ENCODE data around the gene PDZD2. TPM values are rescaled to one million over a fixed set of nuclear protein-coding genes. Genes with fewer than 3 reads are reported as not detected.

PDZD2 gene
- total RNA-seq, 1 donor from 2014 or later: 4.3 TPM

GRCh38 chr5:31711935-31712592 is 73.1 kb downstream of the PDZD2 start:
- Mint-ChIP-seq H3K27ac (no peak overlapping the region), H3K9me3 (no peaks in the 10 kb centered on the region), H3K27me3 (no peaks in the 10 kb centered on the region), H3K4me3 (no peak overlapping the region), H3K36me3 (no peaks in the 10 kb centered on the region), H3K4me1 (ENCODE audit: unreplicated experiment) (no peaks in the 10 kb centered on the region)
- TF ChIP-seq CTCF (conservative IDR thresholded peaks at IDR 0.05): no peak
- no peak for DNase-seq (ENCODE audit: extremely low spot score, unreplicated experiment)

GRCh38 chr5:31717561-31717960 is 78.6 kb downstream of the PDZD2 start:
- H3K4me1 Mint-ChIP-seq (ENCODE audit: unreplicated experiment): peaks cover 7% of the 10 kb centered on the region
- H3K27ac Mint-ChIP-seq: no peak overlapping the region
- H3K27me3 Mint-ChIP-seq: no peaks in the 10 kb centered on the region
- DNase-seq (ENCODE audit: extremely low spot score, unreplicated experiment): no peak
- no peak for TF ChIP-seq CTCF (conservative IDR thresholded peaks at IDR 0.05)
- H3K4me3 Mint-ChIP-seq: no peak overlapping the region
- H3K9me3 Mint-ChIP-seq: peaks cover 4% of the 10 kb centered on the region
- H3K36me3 Mint-ChIP-seq: no peaks in the 10 kb centered on the region

- H3K27ac Mint-ChIP-seq: no peak overlapping the region
- TF ChIP-seq CTCF (conservative IDR thresholded peaks at IDR 0.05): no peak
- H3K4me1 Mint-ChIP-seq (ENCODE audit: unreplicated experiment): peaks cover 7% of the 10 kb centered on the region
- peaks cover 4% of the 10 kb centered on the region for H3K9me3 Mint-ChIP-seq
- H3K4me3 Mint-ChIP-seq: no peak overlapping the region
- no peaks in the 10 kb centered on the region for H3K36me3 Mint-ChIP-seq
- DNase-seq (ENCODE audit: extremely low spot score, unreplicated experiment): no peak
- H3K27me3 Mint-ChIP-seq: no peaks in the 10 kb centered on the region
These were observed 81.1 kb downstream of the PDZD2 start for GRCh38 chr5:31720004-31720403.

- no peaks in the 10 kb centered on the region for H3K36me3 Mint-ChIP-seq
- peaks cover 4% of the 10 kb centered on the region for H3K9me3 Mint-ChIP-seq
- DNase-seq (ENCODE audit: extremely low spot score, unreplicated experiment): no peak
- H3K4me1 Mint-ChIP-seq (ENCODE audit: unreplicated experiment): peaks cover 7% of the 10 kb centered on the region
- TF ChIP-seq CTCF (conservative IDR thresholded peaks at IDR 0.05): no peak
- no peak overlapping the region for H3K27ac Mint-ChIP-seq
- no peak overlapping the region for H3K4me3 Mint-ChIP-seq
- H3K27me3 Mint-ChIP-seq: no peaks in the 10 kb centered on the region
These were observed 81.9 kb downstream of the PDZD2 start for GRCh38 chr5:31720811-31721345.

GRCh38 chr5:31722111-31722510 is 83.2 kb downstream of the PDZD2 start:
- Mint-ChIP-seq H3K9me3 (peaks cover 4% of the 10 kb centered on the region), H3K4me1 (ENCODE audit: unreplicated experiment) (peaks cover 7% of the 10 kb centered on the region), H3K27me3 (no peaks in the 10 kb centered on the region)

More at GRCh38 chr5:31722111-31722510, 83.2 kb downstream of the PDZD2 start:
- no peak overlapping the region for H3K27ac Mint-ChIP-seq
- H3K36me3 Mint-ChIP-seq: no peaks in the 10 kb centered on the region
- TF ChIP-seq CTCF (conservative IDR thresholded peaks at IDR 0.05): no peak
- DNase-seq (ENCODE audit: extremely low spot score, unreplicated experiment): no peak
- H3K4me3 Mint-ChIP-seq: no peak overlapping the region
